GM21360 (cell line): ENCODE results near the gene SIN3A.
"Not testable (repeated sequence)": the region's sequence is repeated elsewhere in the genome, so short reads cannot be mapped to it uniquely, and the experiment has no call there.

Experiments
- ATAC-seq: cut with Tn5 transposase; IDR thresholded peaks from one replicate; pipeline ENCODE4 v1.9.1; 2021; ENCODE audit warnings: mild to moderate bottlenecking, moderate library complexity; ENCODE audit not compliant: unreplicated experiment

SIN3A gene

GRCh38 chr15:75339531-75340240 is 111.8 kb downstream of the SIN3A start:
- ATAC-seq, result no peak

GRCh38 chr15:75338661-75339240 is 112.7 kb downstream of the SIN3A start:
- ATAC-seq, result no peak

- ATAC-seq, result no peak
These were observed 115.7 kb downstream of the SIN3A start, which contains the start of gene COMMD4 for GRCh38 chr15:75335705-75336355. TSS of gene COMMD4 (plus strand) at chr15:75336063. CDS start at chr15:75336090, 27 bp downstream.

- no peak for ATAC-seq
These were observed 116.2 kb downstream of the SIN3A start for GRCh38 chr15:75335313-75335704.

- not testable (repeated sequence) for ATAC-seq
These were observed 117.7 kb downstream of the SIN3A start for GRCh38 chr15:75333654-75334419.

GRCh38 chr15:75332093-75332492 is 119.4 kb downstream of the SIN3A start:
- ATAC-seq, result not testable (repeated sequence)

- no peak for ATAC-seq
These were observed 121.9 kb downstream of the SIN3A start for GRCh38 chr15:75329571-75329970.

- ATAC-seq, result no peak
These were observed 122.8 kb downstream of the SIN3A start for GRCh38 chr15:75328493-75329314.

- ATAC-seq, result no peak
These were observed 124.0 kb downstream of the SIN3A start for GRCh38 chr15:75327491-75327890.

- no peak for ATAC-seq
These were observed 124.5 kb downstream of the SIN3A start for GRCh38 chr15:75327005-75327404.

GRCh38 chr15:75325922-75326321 is 125.6 kb downstream of the SIN3A start:
- no peak for ATAC-seq

GRCh38 chr15:75321711-75322110 is 129.8 kb downstream of the SIN3A start:
- ATAC-seq, result no peak
